NCI-H2029 treated with DMSO at 0.1 percent for 48 hours (cell line): Measurements from ENCODE around the gene RBBP5.
"Not testable (repeated sequence)": the region's sequence is repeated elsewhere in the genome, so short reads cannot be mapped to it uniquely, and the experiment has no call there.

Source experiments
- DNase-seq: peaks from one replicate; lab custom pipeline; 2025; lab: John Stamatoyannopoulos, UW

RBBP5 gene

GRCh38 chr1:205121660-205122488, at the start of gene RBBP5:
TSS of gene RBBP5 (minus strand) at chr1:205121978. CDS start at chr1:205121873, 105 bp downstream.
- peak; percentile 90 for DNase-seq

- DNase-seq: no peak
Measured at GRCh38 chr1:205171369-205171768, 49.6 kb upstream of the RBBP5 start.

- no peak for DNase-seq
Measured at GRCh38 chr1:205170532-205171269, 48.9 kb upstream of the RBBP5 start.

GRCh38 chr1:205169248-205169647, 47.5 kb upstream of the RBBP5 start:
- DNase-seq: no peak

GRCh38 chr1:205168291-205168690, 46.5 kb upstream of the RBBP5 start:
- DNase-seq: no peak

- no peak for DNase-seq
Measured at GRCh38 chr1:205162301-205162700, 40.5 kb upstream of the RBBP5 start.

- DNase-seq: no peak
Measured at GRCh38 chr1:205161076-205161475, 39.3 kb upstream of the RBBP5 start.

- no peak for DNase-seq
Measured at GRCh38 chr1:205158048-205158616, 36.4 kb upstream of the RBBP5 start.

- DNase-seq: not testable (repeated sequence)
Measured at GRCh38 chr1:205155665-205156377, 34.0 kb upstream of the RBBP5 start.

GRCh38 chr1:205152505-205152904, 30.7 kb upstream of the RBBP5 start:
- DNase-seq: no peak

- DNase-seq: no peak
Measured at GRCh38 chr1:205150651-205151428, 29.1 kb upstream of the RBBP5 start.

- DNase-seq: no peak
Measured at GRCh38 chr1:205147191-205147835, 25.5 kb upstream of the RBBP5 start.

GRCh38 chr1:205144751-205145150, 23.0 kb upstream of the RBBP5 start:
- DNase-seq: no peak

GRCh38 chr1:205144046-205144720, 22.4 kb upstream of the RBBP5 start:
- DNase-seq: no peak

GRCh38 chr1:205142102-205142469, 20.3 kb upstream of the RBBP5 start:
- no peak for DNase-seq

- peak; percentile 31 for DNase-seq
Measured at GRCh38 chr1:205141236-205142101, 19.7 kb upstream of the RBBP5 start.

GRCh38 chr1:205140113-205140512, 18.3 kb upstream of the RBBP5 start:
- no peak for DNase-seq

- DNase-seq: no peak
Measured at GRCh38 chr1:205137901-205138300, 16.1 kb upstream of the RBBP5 start.

GRCh38 chr1:205133287-205133686, 11.5 kb upstream of the RBBP5 start:
- DNase-seq: no peak
